ACC112 (cell line): ENCODE results near the gene CNTN2.

Experiments
- H2AFZ ChIP-seq: fragments of 200-600 bp; sonication (generic); one replicate; pipeline ENCODE4 v1.6.0; 2017; ENCODE audit warnings: antibody characterized with exemption, low read length; ENCODE audit not compliant: unreplicated experiment
- H3K27ac ChIP-seq: fragments of 200-600 bp; sonication (generic); 2 replicates; pipeline ENCODE4 v1.5.1; 2014; ENCODE audit warnings: low read depth, mild to moderate bottlenecking, antibody characterized with exemption, low read length, moderate library complexity
- H3K27me3 ChIP-seq: fragments of 200-600 bp; sonication (generic); 2 replicates; pipeline ENCODE4 v1.6.1; 2014; ENCODE audit warnings: mild to moderate bottlenecking, antibody characterized with exemption, low read length, moderate library complexity, mixed read lengths; ENCODE audit not compliant: insufficient read depth
- H3K36me3 ChIP-seq: fragments of 200-600 bp; sonication (generic); 2 replicates; pipeline ENCODE4 v1.6.1; 2016; ENCODE audit warnings: mild to moderate bottlenecking, antibody characterized with exemption, low read length, moderate library complexity, mixed read lengths; ENCODE audit not compliant: insufficient read depth
- H3K4me1 ChIP-seq: fragments of 200-600 bp; sonication (generic); one replicate; pipeline ENCODE4 v1.6.1; 2016; ENCODE audit warnings: low read length, mixed read lengths; ENCODE audit not compliant: insufficient read depth, unreplicated experiment, control insufficient read depth
- H3K4me3 ChIP-seq: fragments of 200-600 bp; sonication (generic); 2 replicates; pipeline ENCODE4 v1.5.1; 2014; ENCODE audit warnings: mild to moderate bottlenecking, low read depth, low read length
- H3K79me2 ChIP-seq: fragments of 200-600 bp; sonication (generic); one replicate; pipeline ENCODE4 v1.6.0; 2016; ENCODE audit warnings: low read length; ENCODE audit not compliant: control insufficient read depth, unreplicated experiment, insufficient read depth

Gene CNTN2

DNA sequence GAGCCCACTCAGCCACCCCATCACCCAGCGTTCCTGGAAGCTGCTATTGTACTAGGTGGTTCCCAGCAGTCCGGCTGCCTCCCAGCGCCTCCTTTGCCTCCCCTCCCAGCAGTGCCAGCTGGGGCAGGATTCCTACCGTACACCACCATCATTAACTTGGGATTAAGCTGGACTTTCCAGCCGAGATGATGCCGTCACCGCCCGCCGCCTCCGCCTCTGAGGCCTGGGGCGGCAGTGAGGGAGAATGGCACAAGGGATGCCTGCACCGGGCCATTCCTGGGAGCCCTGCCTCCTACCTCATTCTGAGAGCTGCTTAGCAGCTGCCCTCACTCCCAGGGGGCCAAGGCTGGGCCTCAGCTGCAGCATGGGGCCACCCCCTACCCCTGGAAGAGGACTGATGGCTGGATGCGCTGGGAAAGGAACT, 13.2 kb downstream of the CNTN2 start:
- peaks cover 14% of the 10 kb centered on the region for H3K27me3 ChIP-seq
- H3K27ac ChIP-seq, result no peak overlapping the region
- H3K36me3 ChIP-seq, result no peaks in the 10 kb centered on the region
- H3K4me3 ChIP-seq, result no peak overlapping the region
- H3K79me2 ChIP-seq, result no peaks in the 10 kb centered on the region
- H3K4me1 ChIP-seq, result no peaks in the 10 kb centered on the region
- H2AFZ ChIP-seq, result no peak overlapping the region

DNA sequence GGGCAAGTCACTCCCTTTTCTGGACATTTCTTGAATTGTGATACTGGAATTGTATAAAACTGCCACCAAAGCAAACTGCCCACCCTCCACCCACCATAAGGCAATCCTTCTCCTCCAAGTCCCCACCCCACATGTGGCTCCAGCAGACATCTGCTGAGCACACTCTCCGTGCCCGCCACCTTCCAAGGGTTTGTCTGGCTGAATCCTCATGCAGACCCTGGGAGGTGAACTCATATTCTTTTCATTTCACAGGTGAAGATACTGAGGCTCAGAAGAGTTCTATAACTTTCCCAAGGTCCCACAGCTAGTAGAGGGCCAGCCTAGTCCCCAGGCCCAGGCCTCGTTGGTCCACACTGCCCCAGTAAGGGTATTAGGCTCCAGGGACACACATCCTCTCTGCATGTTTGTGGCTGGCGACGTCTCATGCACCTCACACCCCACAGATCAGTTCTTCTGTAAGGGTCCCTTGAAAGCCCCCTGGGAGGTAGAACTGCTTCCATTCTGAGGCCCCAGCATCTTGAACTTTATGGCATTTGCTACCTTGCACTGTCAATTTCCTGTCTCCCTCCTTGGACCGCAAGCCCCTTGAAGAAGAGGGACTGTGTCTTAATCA, 14.1 kb downstream of the CNTN2 start:
- Histone ChIP-seq H3K27me3 (peaks cover 14% of the 10 kb centered on the region), H3K27ac (no peak overlapping the region), H3K4me1 (no peaks in the 10 kb centered on the region), H2AFZ (no peak overlapping the region), H3K79me2 (no peaks in the 10 kb centered on the region), H3K4me3 (no peak overlapping the region), H3K36me3 (no peaks in the 10 kb centered on the region)

DNA sequence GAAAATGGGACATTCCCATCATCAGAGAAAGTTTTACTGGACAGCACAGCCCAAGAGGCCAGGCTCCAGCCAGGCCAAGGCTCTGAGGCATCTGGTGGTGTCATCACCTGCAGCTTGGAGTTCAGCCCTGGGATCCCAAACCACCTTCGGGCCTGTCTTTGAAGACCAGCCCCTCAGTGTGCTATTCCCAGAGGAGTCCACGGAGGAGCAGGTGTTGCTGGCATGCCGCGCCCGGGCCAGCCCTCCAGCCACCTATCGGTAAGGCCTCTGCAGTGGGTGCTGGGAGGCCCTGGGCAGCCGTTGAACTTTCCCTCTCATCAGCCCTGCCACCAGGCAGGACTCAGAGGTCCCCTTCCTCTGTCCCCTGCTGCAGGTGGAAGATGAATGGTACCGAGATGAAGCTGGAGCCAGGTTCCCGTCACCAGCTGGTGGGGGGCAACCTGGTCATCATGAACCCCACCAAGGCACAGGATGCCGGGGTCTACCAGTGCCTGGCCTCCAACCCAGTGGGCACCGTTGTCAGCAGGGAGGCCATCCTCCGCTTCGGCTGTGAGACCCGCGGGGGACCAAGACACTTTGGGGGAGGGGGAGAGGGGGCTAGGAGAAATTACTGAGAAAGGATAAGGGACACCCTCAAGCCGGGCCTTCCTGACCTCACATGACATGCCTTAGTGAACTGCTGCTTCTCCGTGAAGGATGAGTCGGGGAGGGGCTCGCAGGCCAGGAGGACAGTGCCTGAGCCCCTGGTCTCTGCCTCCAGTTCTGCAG, 15.0 kb downstream of the CNTN2 start:
- Histone ChIP-seq H3K27ac (no peak overlapping the region), H3K36me3 (no peaks in the 10 kb centered on the region), H3K4me1 (no peaks in the 10 kb centered on the region), H3K27me3 (peaks cover 13% of the 10 kb centered on the region), H2AFZ (no peak overlapping the region), H3K4me3 (no peak overlapping the region), H3K79me2 (no peaks in the 10 kb centered on the region)

DNA sequence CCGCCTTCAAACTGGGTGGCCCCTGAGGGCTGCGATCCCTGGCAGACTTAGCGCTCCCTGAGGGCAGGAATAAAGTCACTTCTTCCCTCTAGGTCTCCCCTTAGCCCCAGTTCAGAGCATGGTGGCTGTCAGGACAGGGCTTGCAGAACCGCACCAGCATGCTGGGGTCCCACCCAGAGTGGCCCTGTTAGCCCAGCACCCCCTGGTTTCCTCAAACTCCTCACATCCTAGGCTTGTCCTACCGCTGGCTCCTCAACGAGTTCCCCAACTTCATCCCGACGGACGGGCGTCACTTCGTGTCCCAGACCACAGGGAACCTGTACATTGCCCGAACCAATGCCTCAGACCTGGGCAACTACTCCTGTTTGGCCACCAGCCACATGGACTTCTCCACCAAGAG, 15.8 kb downstream of the CNTN2 start:
- Histone ChIP-seq H3K27ac (no peak overlapping the region), H3K79me2 (no peaks in the 10 kb centered on the region), H3K36me3 (no peaks in the 10 kb centered on the region), H3K4me3 (no peak overlapping the region), H3K4me1 (no peaks in the 10 kb centered on the region), H3K27me3 (0 out of 2 replicates have a peak, but pooled peaks cover 5% of the 10 kb centered on the region), H2AFZ (no peak overlapping the region)

DNA sequence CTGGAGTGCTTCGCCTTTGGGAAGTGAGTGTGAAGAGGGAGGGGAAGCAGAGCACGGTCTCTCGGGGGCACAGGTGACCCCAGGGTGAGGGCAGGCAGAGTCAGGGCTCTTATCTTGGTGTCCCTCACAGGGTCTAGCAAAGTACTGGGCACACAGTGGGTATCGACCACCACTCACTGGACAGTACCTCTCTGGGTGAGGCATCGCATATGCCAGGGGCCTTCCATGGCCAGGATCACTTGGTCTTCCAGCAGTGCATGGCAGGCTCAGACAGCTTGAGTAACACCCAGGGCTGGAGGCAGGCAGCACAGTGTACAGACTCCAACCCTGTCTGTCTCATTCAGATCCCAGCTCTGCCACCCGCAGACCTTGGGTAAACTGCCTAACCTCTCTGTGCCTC, 16.6 kb downstream of the CNTN2 start:
- Histone ChIP-seq H3K27ac (no peak overlapping the region), H3K36me3 (no peaks in the 10 kb centered on the region), H3K79me2 (no peaks in the 10 kb centered on the region)

DNA sequence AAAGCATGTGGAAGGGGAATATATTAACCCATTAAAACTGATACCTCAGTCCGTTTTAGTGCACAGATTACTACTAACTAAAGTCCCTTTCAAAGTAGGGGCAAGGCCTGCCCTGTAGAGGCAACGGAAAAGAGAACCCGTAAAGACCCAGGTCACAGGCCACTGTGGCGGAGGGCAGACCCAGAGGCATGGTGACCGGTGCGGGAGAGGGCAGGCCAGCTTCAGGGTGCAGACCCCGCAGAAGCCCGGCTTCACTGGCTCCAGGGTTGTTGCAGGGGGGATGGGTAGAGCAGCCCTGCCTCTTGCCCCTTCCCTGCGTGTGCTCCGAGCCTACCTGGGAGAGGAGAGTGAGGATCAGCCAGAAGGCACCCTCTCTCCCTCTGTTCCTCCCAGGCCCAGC, 17.7 kb downstream of the CNTN2 start:
- Histone ChIP-seq H2AFZ (no peak overlapping the region), H3K4me3 (no peak overlapping the region), H3K27me3 (no peaks in the 10 kb centered on the region), H3K4me1 (no peaks in the 10 kb centered on the region), H3K27ac (no peak overlapping the region), H3K36me3 (no peaks in the 10 kb centered on the region), H3K79me2 (no peaks in the 10 kb centered on the region)

More for the DNA sequence above, 16.6 kb downstream of the CNTN2 start:
- no peak overlapping the region for H2AFZ ChIP-seq
- H3K27me3 ChIP-seq, result 0 out of 2 replicates have a peak, but pooled peaks cover 1% of the 10 kb centered on the region
- no peak overlapping the region for H3K4me3 ChIP-seq
- H3K4me1 ChIP-seq, result no peaks in the 10 kb centered on the region

DNA sequence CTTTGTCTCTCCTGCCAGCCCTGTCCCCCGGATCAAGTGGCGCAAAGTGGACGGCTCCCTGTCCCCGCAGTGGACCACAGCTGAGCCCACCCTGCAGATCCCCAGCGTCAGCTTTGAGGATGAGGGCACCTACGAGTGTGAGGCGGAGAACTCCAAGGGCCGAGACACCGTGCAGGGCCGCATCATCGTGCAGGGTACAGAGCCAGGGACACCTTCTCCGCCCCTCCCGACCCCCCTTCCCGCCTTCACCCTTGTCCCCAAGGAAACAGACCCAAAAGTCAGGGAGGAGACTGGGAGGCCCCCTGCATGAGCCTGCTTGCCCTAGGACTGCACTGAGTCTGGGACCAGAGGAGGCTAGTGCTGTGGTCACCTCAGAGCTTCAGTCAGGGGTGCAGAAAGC, 18.2 kb downstream of the CNTN2 start:
- no peaks in the 10 kb centered on the region for H3K36me3 ChIP-seq
- no peaks in the 10 kb centered on the region for H3K27me3 ChIP-seq
- H3K79me2 ChIP-seq, result no peaks in the 10 kb centered on the region
- no peak overlapping the region for H2AFZ ChIP-seq
- H3K4me1 ChIP-seq, result no peaks in the 10 kb centered on the region
- no peak overlapping the region for H3K27ac ChIP-seq
- no peak overlapping the region for H3K4me3 ChIP-seq

DNA sequence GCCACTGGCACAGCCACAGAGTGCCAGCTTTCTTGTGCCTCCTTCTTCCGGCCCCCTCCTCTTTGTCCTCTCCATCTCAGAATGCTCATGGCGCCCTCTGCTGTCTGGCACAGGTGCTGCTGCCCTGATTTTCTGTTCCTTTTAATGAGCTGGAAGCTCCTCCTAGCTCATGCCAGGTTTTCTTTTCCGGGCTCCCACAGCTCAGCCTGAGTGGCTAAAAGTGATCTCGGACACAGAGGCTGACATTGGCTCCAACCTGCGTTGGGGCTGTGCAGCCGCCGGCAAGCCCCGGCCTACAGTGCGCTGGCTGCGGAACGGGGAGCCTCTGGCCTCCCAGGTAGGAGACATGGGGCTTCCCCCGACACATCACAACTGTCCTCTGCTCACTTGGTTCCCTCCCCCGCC, 18.7 kb downstream of the CNTN2 start:
- Histone ChIP-seq H3K4me1 (no peaks in the 10 kb centered on the region), H3K36me3 (no peaks in the 10 kb centered on the region), H3K27me3 (no peaks in the 10 kb centered on the region), H3K79me2 (no peaks in the 10 kb centered on the region), H2AFZ (no peak overlapping the region), H3K4me3 (no peak overlapping the region), H3K27ac (no peak overlapping the region)

DNA sequence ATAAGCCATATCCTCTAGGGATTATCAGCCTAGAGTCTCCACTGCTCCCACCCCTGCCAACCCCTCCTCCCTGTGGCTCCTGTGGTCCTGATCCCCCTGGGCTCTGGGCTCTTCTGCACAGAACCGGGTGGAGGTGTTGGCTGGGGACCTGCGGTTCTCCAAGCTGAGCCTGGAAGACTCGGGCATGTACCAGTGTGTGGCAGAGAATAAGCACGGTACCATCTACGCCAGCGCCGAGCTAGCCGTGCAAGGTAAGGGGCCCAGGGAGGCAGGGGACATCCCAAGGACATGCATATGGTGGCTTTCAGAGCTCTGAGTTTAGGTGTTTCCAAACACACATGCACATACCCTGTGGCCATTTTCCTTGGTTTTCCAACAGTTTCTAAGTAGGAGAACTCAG, 19.3 kb downstream of the CNTN2 start:
- no peak overlapping the region for H3K27ac ChIP-seq
- no peaks in the 10 kb centered on the region for H3K36me3 ChIP-seq
- H3K27me3 ChIP-seq, result no peaks in the 10 kb centered on the region
- H3K4me1 ChIP-seq, result no peaks in the 10 kb centered on the region
- H3K79me2 ChIP-seq, result no peaks in the 10 kb centered on the region
- H2AFZ ChIP-seq, result no peak overlapping the region
- H3K4me3 ChIP-seq, result no peak overlapping the region

DNA sequence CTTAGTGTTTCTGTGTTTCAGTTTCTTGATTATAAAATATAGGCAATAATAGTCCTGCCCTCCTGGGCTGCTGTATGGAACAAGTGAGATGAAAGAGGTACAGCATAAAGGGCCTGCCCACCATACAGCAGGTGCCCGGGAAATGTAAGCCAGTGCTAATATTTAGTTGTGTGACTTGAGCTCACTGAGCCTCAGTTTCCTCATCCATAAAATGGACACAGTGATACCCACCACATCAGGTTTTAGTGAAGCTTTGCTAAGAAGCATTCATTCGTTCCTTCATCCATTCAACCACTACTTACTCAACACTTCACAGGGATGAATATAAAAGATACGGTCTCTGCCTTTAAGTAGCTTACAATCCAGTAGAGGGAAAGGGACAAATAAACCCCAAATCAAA, 19.9 kb downstream of the CNTN2 start:
- no peak overlapping the region for H2AFZ ChIP-seq
- no peak overlapping the region for H3K4me3 ChIP-seq
- no peaks in the 10 kb centered on the region for H3K79me2 ChIP-seq
- no peaks in the 10 kb centered on the region for H3K36me3 ChIP-seq
- no peaks in the 10 kb centered on the region for H3K27me3 ChIP-seq
- H3K27ac ChIP-seq, result no peak overlapping the region
- H3K4me1 ChIP-seq, result no peaks in the 10 kb centered on the region

DNA sequence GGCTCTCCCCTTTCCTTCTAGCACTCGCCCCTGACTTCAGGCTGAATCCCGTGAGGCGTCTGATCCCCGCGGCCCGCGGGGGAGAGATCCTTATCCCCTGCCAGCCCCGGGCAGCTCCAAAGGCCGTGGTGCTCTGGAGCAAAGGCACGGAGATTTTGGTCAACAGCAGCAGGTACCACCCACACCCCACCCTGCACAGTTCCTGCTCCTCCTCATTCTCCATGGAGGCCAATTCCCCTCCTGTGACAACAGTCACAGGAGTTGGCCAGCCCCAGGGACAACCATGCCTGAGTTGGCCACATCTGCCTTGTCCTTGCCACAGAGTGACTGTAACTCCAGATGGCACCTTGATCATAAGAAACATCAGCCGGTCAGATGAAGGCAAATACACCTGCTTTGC, 21.3 kb downstream of the CNTN2 start:
- H3K27me3 ChIP-seq, result no peaks in the 10 kb centered on the region
- no peak overlapping the region for H2AFZ ChIP-seq
- H3K36me3 ChIP-seq, result no peaks in the 10 kb centered on the region
- no peak overlapping the region for H3K27ac ChIP-seq
- H3K79me2 ChIP-seq, result no peaks in the 10 kb centered on the region
- H3K4me3 ChIP-seq, result no peak overlapping the region
- no peaks in the 10 kb centered on the region for H3K4me1 ChIP-seq
